GM20000 (cell line): ENCODE results near the gene NTSR2.

ENCODE experiments used
- DNase-seq: peaks from one replicate; pipeline ENCODE4 v3.0.0; 2012; ENCODE audit warnings: low spot score
- CTCF ChIP-seq: IDR thresholded peaks from 2 replicates; pipeline ENCODE4 v1.5.1; 2012; ENCODE audit warnings: mild to moderate bottlenecking, control low read depth; ENCODE audit errors: extremely low read depth, missing control alignments

Gene NTSR2

GRCh38 chr2:11677136-11678055 lies 7.4 kb upstream of the NTSR2 start:
- no peak for DNase-seq
- TF ChIP-seq CTCF = no peak

- TF ChIP-seq CTCF = no peak
- DNase-seq = no peak
Measured at GRCh38 chr2:11676640-11677039, 6.6 kb upstream of the NTSR2 start.

GRCh38 chr2:11675423-11676112 lies 5.6 kb upstream of the NTSR2 start:
- no peak for DNase-seq
- no peak for TF ChIP-seq CTCF

- no peak for DNase-seq
- TF ChIP-seq CTCF = no peak
Measured at GRCh38 chr2:11674983-11675382, 5.0 kb upstream of the NTSR2 start.

DNA sequence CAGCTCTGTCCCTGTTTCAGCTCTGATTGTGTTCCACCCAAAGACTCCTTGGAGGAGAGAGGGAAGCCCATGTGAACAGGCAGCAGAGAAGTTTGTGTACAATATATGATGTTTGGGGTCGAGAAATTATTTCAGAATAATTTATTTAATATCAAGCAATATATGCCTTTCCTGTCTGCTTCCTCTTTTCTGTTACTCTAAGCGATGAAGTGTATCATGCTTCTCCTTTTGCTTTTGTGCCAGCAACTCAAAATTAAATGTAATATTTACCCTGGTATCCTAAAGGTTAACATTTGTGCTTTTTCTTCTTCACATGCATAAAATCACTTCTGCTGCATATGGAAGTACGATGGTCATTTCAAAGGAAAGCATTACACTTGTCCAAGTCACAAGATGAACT lies 2.4 kb upstream of the NTSR2 start:
- no peak for DNase-seq

DNA sequence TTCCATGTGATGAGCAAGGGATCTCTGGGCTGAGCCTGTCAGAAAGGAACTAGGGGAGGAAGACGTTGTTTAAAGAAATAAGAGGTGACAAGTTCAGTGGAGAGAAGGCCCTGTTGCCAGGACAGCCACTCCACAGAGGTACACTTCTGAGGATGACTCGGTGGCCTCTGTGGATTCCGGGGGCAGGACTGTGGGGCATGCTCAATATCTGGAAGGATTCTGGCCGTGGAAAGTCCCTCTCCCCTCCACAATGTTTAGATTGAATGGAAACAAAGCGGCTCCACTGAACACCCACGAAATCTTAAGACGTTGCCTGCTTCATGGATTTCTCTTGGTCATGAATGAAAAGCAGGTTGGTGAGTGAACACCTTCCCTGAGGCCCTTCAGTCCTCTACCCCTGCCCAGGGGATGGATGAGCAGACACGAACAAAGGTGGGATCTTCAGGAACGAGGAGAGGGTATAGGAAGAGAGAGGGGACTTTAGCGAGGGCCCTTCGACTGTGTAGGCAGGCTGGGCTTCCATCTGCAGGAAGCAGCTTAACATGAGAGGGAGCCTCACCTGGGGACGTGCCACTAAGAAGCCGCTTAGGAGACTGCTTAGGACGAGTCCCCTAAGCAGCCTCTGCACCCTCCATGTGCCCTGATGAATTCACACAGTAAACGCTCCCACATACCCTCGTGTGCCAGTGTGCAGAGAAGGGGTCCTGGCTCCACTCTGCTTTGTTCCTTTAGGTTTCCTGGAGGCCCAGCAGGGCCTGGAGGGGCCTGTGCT lies 1.9 kb downstream of the NTSR2 start:
- no peak for DNase-seq
- no peak for TF ChIP-seq CTCF

More for the DNA sequence above, 2.4 kb upstream of the NTSR2 start:
- no peak for TF ChIP-seq CTCF
